RPMI8226 (cell line): ENCODE measurements around the gene GALK2.
"Not testable (repeated sequence)": the region's sequence is repeated elsewhere in the genome, so short reads cannot be mapped to it uniquely, and the experiment has no call there.

Experiments
- DNase-seq: peaks from one replicate; pipeline ENCODE4 v3.0.0-alpha.2; 2015

Gene GALK2

DNA sequence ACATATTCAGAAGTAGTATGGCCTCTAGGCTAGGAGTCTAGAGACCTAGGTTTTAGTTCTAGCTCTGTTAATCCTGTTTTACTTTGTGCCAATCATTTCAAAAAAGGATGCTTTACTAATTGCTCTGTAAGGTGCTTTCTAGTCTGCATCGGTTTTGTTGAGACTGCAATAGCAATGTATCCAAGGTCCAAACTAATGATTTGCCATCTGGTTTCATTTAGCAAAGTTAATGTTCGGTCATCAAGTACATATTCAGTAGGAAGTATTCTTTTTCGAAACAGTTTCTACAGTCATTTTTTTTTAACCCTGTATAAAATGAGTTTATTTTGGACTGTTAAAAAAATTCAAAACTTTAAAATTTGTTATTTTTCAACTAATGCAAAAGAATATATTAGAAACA is 2.0 kb upstream of the GALK2 start:
- no peak for DNase-seq

DNA sequence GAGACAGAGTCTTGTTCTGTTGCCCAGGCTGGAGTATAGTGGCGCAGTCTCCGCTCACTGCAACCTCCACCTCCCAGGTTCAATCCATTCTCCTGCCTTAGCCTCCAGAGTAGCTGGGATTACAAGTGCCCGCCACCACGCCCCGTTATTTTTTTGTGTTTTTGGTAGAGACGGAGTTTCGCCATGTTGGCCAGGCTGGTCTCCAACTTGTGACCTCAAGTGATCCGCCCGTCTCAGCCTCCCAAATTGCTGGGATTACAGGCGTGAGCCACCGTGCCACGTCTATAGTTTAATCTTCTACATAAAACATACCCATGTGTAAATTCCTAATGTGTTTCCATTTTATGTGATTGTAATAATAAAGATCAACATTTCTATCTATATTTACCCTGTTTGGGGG is 1.7 kb downstream of the GALK2 start:
- DNase-seq = no peak

- no peak for DNase-seq
Observed at GRCh38 chr15:49174902-49175301, 4.9 kb downstream of the GALK2 start.

- not testable (repeated sequence) for DNase-seq
Observed at GRCh38 chr15:49175582-49176397, 5.7 kb downstream of the GALK2 start.

- DNase-seq = no peak
Observed at GRCh38 chr15:49178497-49178896, 8.4 kb downstream of the GALK2 start.

- DNase-seq = no peak
Observed at GRCh38 chr15:49179433-49180190, 9.6 kb downstream of the GALK2 start.

- no peak for DNase-seq
Observed at GRCh38 chr15:49182128-49182527, 12.1 kb downstream of the GALK2 start.

DNA sequence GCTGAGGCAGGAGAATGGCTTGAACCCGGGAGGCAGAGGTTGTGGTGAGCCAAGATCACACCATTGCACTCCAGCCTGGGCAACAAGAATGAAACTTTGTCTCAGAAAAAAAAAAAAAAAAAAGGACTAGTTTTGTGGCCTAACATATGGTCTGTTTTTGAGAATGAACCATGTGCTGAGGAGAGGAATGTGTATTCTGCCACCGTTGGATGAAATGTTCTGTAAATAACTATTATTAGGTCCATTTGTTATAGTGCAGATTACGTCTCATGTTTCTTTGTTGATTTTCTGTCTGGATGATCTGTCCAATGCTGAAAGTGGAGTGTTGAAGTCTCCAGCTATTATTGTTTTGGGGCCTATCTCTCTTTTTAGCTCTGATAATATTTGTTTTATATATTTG is 13.7 kb downstream of the GALK2 start:
- DNase-seq = not testable (repeated sequence)

GRCh38 chr15:49185473-49185872 is 15.4 kb downstream of the GALK2 start:
- no peak for DNase-seq

DNA sequence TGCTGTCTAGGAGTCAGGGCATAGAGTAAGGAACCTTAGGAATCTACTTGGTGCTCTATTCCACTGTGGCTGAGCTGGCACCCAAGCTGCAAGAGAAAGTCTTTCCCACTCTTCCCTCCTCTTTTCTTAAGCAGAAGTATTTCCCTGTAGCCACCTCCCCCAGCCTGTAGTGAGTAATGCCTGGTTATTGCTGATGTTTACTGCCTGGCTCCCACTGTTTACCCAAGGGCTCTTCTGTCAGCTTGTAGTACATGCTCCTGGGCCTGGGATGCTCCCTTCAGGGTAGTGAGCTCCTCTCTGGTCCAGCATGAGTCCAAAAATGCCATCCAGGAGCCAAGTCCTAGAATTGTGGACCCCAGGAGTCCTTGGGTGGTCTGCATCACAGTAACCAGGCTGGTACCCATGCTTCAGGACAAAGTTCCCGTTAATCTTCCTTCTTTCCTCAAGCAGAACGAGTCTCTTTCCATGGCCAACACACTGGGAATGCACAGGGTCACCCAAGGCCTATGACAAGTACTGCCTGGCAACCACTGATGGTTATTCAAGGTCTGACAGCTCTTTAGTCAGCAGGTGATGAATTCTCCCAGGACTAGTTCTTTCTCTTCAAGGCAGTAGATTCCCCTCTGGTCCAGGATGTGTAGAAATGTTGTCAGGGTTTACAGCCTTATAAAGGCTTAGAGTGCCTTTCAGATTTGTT is 17.6 kb downstream of the GALK2 start:
- no peak for DNase-seq

- no peak for DNase-seq
Observed at GRCh38 chr15:49188933-49189332, 18.9 kb downstream of the GALK2 start.

DNA sequence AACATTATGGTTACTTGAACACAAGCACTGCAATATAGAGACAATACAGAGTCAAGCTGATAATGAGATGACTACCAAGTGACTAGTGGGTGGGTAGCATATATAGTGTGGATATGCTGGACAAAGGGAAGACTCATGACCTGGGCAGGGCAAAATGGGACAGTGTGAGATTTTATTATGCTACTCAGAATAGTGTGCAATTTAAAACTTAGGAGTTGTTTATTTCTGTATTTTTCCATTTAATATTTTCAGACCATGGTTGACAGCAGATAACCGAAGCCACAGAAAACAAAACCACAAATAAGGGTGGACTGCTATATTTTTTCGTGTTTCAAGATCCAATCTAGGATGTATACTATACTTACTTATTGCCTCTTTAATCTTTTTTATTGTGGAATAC is 19.6 kb downstream of the GALK2 start:
- no peak for DNase-seq

DNA sequence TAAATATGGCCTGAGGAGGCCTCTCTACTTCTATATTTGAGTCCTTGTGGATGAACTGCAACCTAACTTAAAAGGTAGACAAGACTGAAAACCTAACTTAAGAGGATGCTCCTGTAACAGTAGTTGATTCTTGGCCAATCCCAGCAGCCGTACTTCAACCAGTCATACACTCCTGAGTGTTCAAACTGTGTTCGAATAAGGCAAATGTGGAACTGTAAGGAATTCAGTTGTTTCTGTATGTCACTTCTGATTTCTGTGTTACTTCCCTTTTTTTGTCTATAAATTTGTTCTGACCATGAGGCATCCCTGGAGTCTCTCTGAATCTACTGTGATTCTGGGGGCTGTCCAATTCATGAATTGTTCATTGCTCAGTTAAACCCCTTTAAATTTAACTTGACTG is 20.5 kb downstream of the GALK2 start:
- DNase-seq = peak; percentile 19

DNA sequence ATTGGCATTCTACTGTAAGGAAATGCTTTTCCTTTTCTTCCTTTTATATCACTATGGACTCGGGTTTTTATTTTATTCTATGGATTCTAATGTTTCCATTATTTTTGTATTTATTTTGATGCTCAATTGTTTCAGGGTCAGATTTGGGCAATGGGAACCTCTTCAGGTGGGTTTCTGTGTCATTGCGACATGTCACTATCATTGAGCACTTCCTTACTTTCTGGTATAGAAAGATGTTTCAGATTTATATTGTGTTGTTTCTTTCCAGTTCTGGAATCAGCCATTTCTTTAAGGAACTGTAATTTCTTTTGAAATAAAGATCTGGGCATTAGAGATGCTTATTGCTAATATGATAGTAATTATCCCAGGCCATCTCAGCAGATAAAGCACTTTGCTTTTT is 21.8 kb downstream of the GALK2 start:
- no peak for DNase-seq

- DNase-seq = no peak
Observed at GRCh38 chr15:49196856-49197255, 26.8 kb downstream of the GALK2 start.

DNA sequence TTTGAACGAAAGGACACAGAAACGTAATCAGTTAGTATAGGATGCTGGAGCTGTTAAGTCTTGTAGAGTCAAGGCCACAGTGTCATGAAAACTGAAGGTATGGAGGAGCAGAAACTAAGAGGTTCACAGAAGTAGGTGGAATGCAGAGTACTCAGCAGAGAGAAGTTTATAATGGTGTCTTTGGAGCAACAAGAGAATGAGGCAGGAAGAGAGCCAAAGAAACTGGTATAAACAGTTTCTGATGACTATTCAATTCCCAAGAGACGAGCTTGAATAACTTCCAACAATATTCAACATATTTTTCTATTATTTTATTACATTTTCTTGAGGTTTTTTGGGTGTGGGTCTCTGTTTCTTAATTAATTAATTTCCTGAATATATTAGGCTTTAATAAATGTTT is 29.6 kb downstream of the GALK2 start:
- DNase-seq = no peak

DNA sequence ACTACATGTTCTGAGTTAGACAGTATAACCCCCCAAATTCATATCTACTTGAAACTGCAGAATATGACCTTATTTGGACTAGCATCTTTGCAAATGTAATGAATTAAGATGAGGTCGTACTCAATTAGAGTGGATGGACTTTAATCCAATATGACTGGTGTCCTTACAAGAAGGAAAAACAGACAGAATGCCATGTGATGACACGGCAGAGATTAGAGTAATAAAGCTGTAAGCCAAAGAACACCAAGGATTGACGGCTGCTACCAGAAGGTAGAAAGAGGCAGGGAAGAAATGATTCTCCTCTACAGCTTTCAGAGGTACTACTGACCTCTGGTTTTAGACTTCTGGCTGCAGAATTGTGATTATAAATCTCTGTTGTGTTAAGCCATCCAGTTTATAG is 30.3 kb downstream of the GALK2 start:
- DNase-seq = no peak

DNA sequence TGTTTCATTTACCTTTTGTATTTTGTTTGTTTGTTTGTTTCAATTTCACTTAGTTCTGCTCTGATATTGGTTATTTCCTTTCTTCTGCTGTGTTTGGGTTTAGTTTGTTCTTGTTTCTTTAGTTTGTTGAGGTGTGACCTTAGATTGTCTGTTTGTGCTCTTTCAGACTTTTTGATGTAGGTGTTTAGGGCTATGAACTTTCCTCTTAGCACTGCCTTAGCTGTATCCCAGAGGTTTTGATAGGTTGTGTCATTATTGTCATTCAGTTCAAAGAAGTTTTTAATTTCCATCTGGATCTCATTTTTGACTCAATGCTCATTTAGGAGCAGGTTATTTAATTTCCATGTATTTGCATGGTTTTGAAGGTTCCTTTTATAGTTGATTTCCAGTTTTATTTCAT is 38.1 kb downstream of the GALK2 start:
- not testable (repeated sequence) for DNase-seq

DNA sequence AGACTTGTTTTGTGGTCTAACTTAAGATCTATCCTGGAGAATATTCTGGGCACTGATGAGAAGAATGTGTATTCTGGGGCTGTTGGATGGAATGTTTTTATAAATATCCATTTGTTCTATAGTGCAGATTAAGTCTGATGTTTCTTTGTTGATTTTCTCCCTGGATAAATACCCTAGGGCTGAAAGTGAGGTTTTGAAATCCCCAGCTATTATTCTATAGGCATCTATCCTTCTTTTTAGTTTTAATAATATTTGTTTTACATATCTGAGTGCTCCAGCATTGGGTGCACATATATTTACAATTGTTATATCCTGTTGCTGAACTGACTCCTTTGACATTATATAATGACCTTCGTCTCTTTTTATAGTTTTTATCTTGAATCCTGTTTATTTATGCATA is 42.9 kb downstream of the GALK2 start:
- DNase-seq = no peak

DNA sequence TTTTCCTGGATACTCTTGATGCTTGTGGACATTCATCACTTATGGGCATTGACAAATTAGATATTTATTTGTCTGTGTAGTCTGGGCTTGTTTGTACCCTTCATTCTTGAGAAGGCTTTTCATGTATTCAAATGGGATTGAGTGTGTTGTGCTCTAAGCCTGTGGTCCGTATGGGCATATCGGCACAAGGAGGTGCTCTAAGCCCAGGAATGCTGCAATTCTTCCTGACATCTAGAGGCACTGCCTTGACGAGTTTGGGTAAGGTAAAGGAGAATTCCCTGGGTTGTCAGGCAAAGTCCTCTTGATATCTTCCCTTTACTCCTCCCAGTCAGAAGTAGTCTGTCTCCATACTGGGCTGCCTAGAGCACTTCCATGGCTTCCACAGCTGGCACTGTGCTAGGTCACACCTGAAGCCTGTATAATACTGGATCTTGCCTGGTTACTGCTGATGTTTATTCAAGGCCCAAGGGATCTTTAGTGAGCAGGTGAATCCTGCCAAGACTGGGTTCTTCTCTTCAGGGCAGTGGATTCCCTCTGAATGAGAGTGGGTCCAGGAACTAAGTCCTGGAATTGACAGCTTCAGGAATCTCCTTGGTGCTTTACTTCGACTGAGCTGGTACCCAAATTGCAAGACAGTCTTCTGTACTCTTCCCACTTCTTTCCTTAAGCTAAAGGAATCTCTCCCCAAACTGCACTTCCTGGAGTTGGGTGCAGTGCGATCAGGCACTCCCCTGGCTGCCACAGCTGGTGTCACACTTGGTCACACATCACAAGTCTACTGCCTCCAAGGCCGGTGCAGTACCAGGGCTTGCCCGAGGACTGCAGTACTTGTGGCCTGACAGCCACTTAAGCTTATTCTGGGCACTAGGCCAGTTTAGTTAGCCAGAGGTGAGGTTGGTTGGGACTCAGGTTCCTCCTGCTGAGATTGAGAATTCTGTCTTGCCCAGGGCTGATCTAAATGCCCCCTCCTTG is 46.0 kb downstream of the GALK2 start:
- DNase-seq = peak; percentile 93

GRCh38 chr15:49223536-49224274 is 53.7 kb downstream of the GALK2 start:
- DNase-seq = no peak
